ENCODE measurements around the gene NTSR1.

DNA sequence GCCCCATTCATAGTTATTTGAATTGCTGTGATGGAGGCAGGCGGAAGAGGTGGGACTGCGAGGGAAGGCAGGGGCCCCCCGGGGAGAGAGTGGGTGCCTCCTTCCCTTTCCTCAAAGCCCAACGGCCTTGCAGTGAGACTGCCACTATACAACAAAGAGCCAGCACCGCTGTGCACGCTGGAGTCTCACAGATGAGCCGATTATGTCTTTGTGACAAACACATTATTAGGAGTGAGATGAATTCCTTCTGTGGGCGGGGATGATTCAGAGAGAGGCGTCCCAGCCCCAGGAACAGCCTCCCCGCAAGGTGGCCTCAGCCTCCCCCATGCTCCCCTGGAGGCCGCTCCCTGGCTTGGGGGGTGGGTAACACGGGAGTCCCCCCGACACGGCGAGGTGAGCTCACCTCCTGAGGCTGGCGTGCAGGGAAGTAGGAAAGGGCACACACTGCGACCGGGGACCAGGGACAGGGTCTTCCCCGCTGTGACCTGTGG, 26.7 kb downstream of the NTSR1 start:
- TF ChIP-seq, protein P1, sequence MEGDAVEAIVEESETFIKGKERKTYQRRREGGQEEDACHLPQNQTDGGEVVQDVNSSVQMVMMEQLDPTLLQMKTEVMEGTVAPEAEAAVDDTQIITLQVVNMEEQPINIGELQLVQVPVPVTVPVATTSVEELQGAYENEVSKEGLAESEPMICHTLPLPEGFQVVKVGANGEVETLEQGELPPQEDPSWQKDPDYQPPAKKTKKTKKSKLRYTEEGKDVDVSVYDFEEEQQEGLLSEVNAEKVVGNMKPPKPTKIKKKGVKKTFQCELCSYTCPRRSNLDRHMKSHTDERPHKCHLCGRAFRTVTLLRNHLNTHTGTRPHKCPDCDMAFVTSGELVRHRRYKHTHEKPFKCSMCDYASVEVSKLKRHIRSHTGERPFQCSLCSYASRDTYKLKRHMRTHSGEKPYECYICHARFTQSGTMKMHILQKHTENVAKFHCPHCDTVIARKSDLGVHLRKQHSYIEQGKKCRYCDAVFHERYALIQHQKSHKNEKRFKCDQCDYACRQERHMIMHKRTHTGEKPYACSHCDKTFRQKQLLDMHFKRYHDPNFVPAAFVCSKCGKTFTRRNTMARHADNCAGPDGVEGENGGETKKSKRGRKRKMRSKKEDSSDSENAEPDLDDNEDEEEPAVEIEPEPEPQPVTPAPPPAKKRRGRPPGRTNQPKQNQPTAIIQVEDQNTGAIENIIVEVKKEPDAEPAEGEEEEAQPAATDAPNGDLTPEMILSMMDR (IDR thresholded peaks at IDR 0.05; ENCODE audit: low read depth, low read length, poor library complexity, severe bottlenecking), result no peak
- no peak for TF ChIP-seq EZH2phosphoT487 (IDR thresholded peaks at IDR 0.05; ENCODE audit: borderline replicate concordance, low read length)

Measured in DOHH2 (cell line).